Ovary (tissue), 9 donors: ENCODE results near the gene TBC1D22B. TPM values are rescaled to one million over a fixed set of nuclear protein-coding genes. Genes with fewer than 3 reads are reported as not detected.

ENCODE experiments used
- DNase-seq, 5 donors: peaks; one replicate each; pipeline ENCODE4 v3.0.0-alpha.2; 2019 to 2020
- H3K27ac ChIP-seq, 2 donors: fragments of 200-600 bp; one replicate each; pipeline versions ENCODE4 v1.5.1 to v1.8.0; 2019 to 2022
- H3K27me3 ChIP-seq: fragments of 200-600 bp; one replicate; pipeline ENCODE4 v1.8.0; 2022
- H3K36me3 ChIP-seq: fragments of 200-600 bp; sonication (generic); one replicate; pipeline ENCODE4 v1.5.1; 2019
- H3K4me1 ChIP-seq: one replicate; pipeline ENCODE4 v1.8.1; 2013; ENCODE audit warnings: mild to moderate bottlenecking, moderate library complexity; ENCODE audit not compliant: insufficient read depth
- H3K4me3 ChIP-seq: fragments of 200-600 bp; sonication (generic); one replicate; pipeline ENCODE4 v1.5.1; 2017
- H3K9me3 ChIP-seq, 2 donors: fragments of 200-600 bp in 1 of 2; sonication (generic) in 1 of 2; one replicate each; pipeline versions ENCODE4 v1.5.1 to v1.8.1; 2013 to 2019; ENCODE audit warnings: mild to moderate bottlenecking in 1 of 2, moderate library complexity in 1 of 2
- CTCF ChIP-seq, 3 donors: fragments of 450-650 bp in 2 of 3; fragments of 200-600 bp in 1 of 3; IDR thresholded peaks; one replicate each; pipeline versions ENCODE4 v1.5.1 to v1.8.0; 2016 to 2022; ENCODE audit warnings: antibody characterized with exemption in 3 of 3, mild to moderate bottlenecking in 1 of 3
- EP300 ChIP-seq: sonication (generic); formaldehyde crosslinking; IDR thresholded peaks from one replicate; pipeline ENCODE4 v1.6.1; 2017; ENCODE audit warnings: antibody characterized with exemption
- POLR2A ChIP-seq: fragments of 450-650 bp; IDR thresholded peaks from one replicate; pipeline ENCODE4 v1.6.1; 2017; ENCODE audit warnings: antibody characterized with exemption, mild to moderate bottlenecking, moderate library complexity
- WGBS, 3 donors: extraction: QIAGEN DNeasy Blood & Tissue Kit in 1 of 3; methylation state at CpG; one replicate each; pipeline versions ENCODE4 v1.1.5 to v1.1.7; 2013 to 2017; 5-methylcytosine and 5-hydroxymethylcytosine counted together
- intact Hi-C, 4 donors: fragments of 100-400 bp; cut with DNase I; formaldehyde crosslinking; loops; one replicate each; pipeline versions ENCODE4 v1.11.0 to v1.15.1; 2022 to 2023
- polyA plus RNA-seq, 2 donors: library from polyadenylated mRNA; stranded (reverse); fragments of 200-250 nt in 1 of 2; fragments of 350-450 nt in 1 of 2; fragmentation: Illumina TruSeq in 1 of 2; extraction: RNeasy Lipid Tissue Mini Kit (QIAGEN cat#74804) in 1 of 2; gene quantifications; one replicate each; pipeline ENCODE4 v1.2.3, GENCODE V29; 2013 to 2014
- total RNA-seq, 7 donors: library from RNA; depleted of rRNA in 2 of 7; stranded (reverse); fragments of >200 nt in 2 of 7; fragmentation: NEBNext Ultra II Directional in 3 of 7; extraction: Animal tissue kit (Norgen Biotek cat#: 25700) in 3 of 7; gene quantifications; one replicate each; pipeline versions ENCODE4 v1.1.0 to v1.2.4, GENCODE V29; 2016 to 2023
- donor health status: DM: no; HTN: no; CAD: no; lungs with moderate emphysema.
- donor health status: DM: no; HTN: no; CAD: no.
- donor health status: Bipolar disorder and iron deficiency.
- donor health status: DM: yes; HTN: yes; CAD: no.
- donor health status: DM: no; HTN: no; CAD: no.
- donor health status: DM: yes; HTN: yes; CAD: no.

The TBC1D22B gene
- total and polyA plus RNA-seq, 9 donors = 7.4 to 17.7 (median 12.8) TPM

DNA sequence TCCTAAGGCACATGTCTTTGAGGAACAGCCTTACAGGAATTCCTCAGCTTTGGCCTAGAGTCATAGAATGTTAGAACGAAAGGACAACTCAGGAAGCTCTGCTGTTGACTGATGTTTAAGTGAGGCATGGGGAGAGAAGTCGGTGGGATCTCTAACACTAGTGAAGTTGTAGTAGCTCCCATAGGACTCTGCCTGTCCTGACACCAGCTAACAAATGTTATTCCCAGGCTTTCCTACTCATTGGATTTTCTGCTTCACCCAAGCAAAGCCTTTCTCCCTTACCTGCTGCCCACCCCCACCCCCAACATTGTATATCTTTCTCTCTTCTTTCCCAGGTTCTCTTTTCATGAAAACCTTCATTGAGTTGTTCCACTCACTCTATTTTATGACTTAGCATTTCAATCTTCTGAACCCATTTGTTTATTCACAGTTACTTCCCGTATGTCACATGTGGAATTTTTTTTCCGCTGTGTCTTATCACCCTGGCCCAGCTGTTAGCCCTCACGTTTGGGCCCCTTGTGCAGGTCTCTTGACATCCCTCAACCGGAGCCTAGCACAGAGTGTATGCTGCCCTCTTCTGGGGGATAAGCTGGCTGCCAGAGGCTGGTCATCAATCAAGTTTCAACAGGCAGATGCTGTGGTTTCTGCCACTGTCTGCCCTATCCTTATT lies 57.0 kb downstream of the TBC1D22B start:
- no peak overlapping the region for H3K27ac ChIP-seq
- intact Hi-C loops = no loop called here
- no peaks in the 10 kb centered on the region for H3K9me3 ChIP-seq
- no peaks in the 10 kb centered on the region for H3K27me3 ChIP-seq
- H3K36me3 ChIP-seq = no peaks in the 10 kb centered on the region
- DNase-seq = peak in 4 of 5 donors; percentile 47 to 60 (median 53)
- peaks cover 2% of the 10 kb centered on the region for H3K4me1 ChIP-seq
- no peak overlapping the region for H3K4me3 ChIP-seq
- 39 to 44% (median 40%) methylated on average over 6 of the region's 6 CpGs for WGBS, 3 donors
- TF ChIP-seq EP300 (no peak), CTCF (IDR thresholded peaks at IDR 0.05) (no peak), POLR2A (no peak)

GRCh38 chr6:37315157-37315515 lies 57.6 kb downstream of the TBC1D22B start:
- H3K4me1 ChIP-seq = peaks cover 2% of the 10 kb centered on the region
- no peak overlapping the region for H3K27ac ChIP-seq
- intact Hi-C loops = no loop called here
- DNase-seq = no peak
- H3K4me3 ChIP-seq = no peak overlapping the region
- no peaks in the 10 kb centered on the region for H3K36me3 ChIP-seq
- no peaks in the 10 kb centered on the region for H3K9me3 ChIP-seq
- 72 to 76% (median 74%) methylated on average over 7 of the region's 7 CpGs for WGBS, 3 donors
- no peak for TF ChIP-seq EP300
- H3K27me3 ChIP-seq = no peaks in the 10 kb centered on the region

GRCh38 chr6:37316071-37316470 lies 58.5 kb downstream of the TBC1D22B start:
- Histone ChIP-seq H3K4me1 (peaks cover 2% of the 10 kb centered on the region), H3K4me3 (no peak overlapping the region), H3K27me3 (no peaks in the 10 kb centered on the region), H3K27ac (no peak overlapping the region), H3K36me3 (no peaks in the 10 kb centered on the region), H3K9me3 (no peaks in the 10 kb centered on the region)
- TF ChIP-seq EP300 (no peak), CTCF (IDR thresholded peaks at IDR 0.05) (no peak), POLR2A (no peak)
- intact Hi-C loops = no loop called here
- no peak for DNase-seq
- 91 to 97% (median 93%) methylated on average over 7 of the region's 7 CpGs for WGBS, 3 donors

DNA sequence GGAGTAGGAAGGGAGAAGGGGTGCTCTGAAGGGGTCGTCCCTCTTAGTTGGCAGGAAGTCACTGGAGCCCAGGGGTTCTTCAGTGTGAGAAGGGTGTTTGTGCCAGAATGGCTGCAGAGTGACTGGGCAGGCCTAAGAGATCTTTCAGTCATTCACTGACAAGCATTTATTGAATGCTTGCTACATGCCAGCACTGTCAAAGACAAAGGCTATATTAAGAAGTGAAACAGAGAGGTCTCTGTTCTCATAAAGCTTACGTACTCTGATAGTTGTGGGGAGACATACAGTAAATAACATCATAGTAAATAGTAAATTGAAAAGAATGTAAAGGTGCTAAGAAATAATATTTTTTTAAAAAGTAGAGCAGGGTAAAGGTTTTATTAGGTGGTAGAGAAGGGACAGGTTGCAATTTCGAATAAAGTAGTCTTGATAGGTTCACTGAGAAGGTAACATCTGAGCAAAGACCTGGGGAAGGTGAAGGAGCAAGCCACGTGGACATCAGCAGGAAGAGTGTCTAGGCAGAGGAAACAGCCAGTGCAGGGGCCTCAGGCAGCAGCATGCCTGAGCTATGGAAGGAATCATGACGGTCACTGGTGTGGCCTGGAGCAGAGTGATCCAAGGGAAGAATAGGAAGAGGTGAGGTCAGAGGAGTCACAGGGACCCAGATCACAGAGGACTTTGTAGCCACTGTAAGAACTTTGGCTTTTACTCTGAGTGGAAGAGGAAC lies 59.9 kb downstream of the TBC1D22B start:
- intact Hi-C loops = no loop called here
- Histone ChIP-seq H3K36me3 (no peaks in the 10 kb centered on the region), H3K4me3 (no peak overlapping the region), H3K27ac (no peak overlapping the region), H3K27me3 (no peaks in the 10 kb centered on the region), H3K4me1 (peaks cover 2% of the 10 kb centered on the region), H3K9me3 (no peaks in the 10 kb centered on the region)
- 92 to 96% (median 93%) methylated on average over 5 of the region's 5 CpGs for WGBS, 3 donors
- no peak for TF ChIP-seq EP300
- no peak for TF ChIP-seq POLR2A
- TF ChIP-seq CTCF (IDR thresholded peaks at IDR 0.05) = no peak
- no peak for DNase-seq

- Histone ChIP-seq H3K9me3 (no peaks in the 10 kb centered on the region), H3K27me3 (no peaks in the 10 kb centered on the region), H3K27ac (no peak overlapping the region), H3K36me3 (no peaks in the 10 kb centered on the region), H3K4me3 (no peak overlapping the region), H3K4me1 (peaks cover 2% of the 10 kb centered on the region)
- no peak for TF ChIP-seq POLR2A
- TF ChIP-seq EP300 = no peak
- TF ChIP-seq CTCF (IDR thresholded peaks at IDR 0.05) = no peak
- WGBS, 3 donors = 85 to 91% (median 89%) methylated on average over 3 of the region's 3 CpGs
- intact Hi-C loops = no loop called here
- DNase-seq = no peak
These were observed 61.6 kb downstream of the TBC1D22B start for GRCh38 chr6:37319156-37319555.
